ENCODE data around the gene COL15A1. TPM values are rescaled to one million over a fixed set of nuclear protein-coding genes. Genes with fewer than 3 reads are reported as not detected.

Gene COL15A1
- total RNA-seq, 1 donor from 2014 or later, result 47.2 TPM

DNA sequence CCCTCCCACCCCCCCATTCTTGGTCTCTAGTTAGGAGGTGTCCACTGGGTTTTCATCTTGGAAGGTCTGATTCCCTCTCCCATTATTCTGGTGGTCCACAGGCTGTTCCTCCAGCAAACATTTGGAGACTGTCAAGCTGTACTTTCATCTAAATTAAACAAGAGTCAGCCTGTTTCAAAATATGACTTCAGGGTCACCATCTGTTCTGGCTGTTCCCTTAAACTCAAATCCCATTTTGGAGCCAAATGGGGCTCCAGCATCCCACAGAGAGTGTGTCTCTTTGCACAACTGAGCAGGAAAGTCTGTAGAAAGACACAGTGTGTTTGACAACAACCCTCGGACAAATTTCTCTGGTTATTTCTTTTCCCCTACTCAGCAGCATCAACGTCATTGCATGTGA, 20.5 kb downstream of the COL15A1 start:
- intact Hi-C loops (cut with micrococcal nuclease), result no loop called here
- no peak for DNase-seq
- ATAC-seq, result peak; percentile 54

DNA sequence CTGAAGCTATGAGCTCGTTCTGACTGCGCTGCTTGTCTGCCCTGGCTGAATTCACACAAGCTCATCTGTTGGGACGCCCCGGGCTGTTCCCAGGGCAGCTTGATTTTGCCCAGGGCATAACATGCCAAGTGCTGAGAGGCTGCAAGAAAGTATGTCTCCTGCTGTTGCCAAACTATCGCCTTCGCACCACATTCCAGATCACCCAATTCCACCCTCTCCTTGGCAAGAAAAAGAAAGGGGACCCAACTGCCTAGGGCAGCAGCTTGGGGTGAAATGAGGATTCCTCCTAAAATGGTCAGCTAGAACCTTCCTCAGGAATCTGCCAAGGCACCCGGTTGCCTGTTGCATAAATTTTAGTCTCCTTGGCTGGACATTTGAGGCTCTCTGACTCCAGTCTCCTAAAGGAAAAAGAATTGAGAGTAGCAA, 21.2 kb downstream of the COL15A1 start:
- DNase-seq, result no peak
- intact Hi-C loops (cut with micrococcal nuclease), result no loop called here

GRCh38 chr9:98966676-98967075, 23.0 kb downstream of the COL15A1 start:
- DNase-seq, result no peak
- ATAC-seq, result no peak
- intact Hi-C loops (cut with micrococcal nuclease), result no loop called here

More for the DNA sequence above, 21.2 kb downstream of the COL15A1 start:
- peak; percentile 18 for ATAC-seq

DNA sequence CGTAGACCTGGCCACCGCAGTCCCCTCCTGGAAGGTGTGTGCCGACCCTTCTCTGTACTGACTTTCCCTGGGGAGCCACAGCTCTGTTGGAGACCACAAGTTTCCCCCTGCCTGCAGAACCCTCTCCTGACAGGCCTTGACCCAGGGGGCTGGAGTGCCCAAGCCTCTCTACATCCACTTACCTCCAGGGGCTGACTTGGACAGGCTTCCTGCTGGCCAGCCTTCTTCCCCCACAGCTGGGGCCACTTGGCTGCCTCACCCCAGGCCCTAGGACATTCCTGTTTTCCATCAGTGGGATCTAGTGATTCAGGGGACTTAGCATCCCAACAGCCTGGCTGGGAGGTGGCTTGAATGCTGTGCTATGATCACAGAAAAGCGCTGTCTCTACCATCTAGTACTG, 23.6 kb downstream of the COL15A1 start:
- no peak for DNase-seq
- peak; percentile 13 for ATAC-seq
- intact Hi-C loops (cut with micrococcal nuclease), result no loop called here

DNA sequence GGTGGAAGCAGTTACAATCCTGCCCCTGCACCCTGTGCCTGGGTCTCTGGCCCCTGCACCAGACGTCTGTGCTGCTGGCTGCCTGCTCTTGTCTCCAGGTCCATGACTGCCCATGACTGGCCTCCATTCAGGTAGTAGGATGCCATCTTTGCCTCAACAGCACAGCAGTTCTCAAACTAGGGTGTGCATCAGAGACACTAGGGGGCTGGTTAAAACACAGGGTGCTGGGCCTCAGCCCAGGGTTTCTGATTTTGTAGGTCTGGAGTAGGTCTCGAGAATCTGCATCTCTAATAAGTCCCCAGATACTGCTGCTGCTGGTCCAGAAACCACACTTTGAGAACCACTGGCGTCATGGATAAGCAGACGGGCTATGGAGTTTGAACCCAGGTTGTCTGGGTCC, 24.0 kb downstream of the COL15A1 start:
- DNase-seq (no peak), ATAC-seq (no peak)
- intact Hi-C loops (cut with micrococcal nuclease), result no loop called here

DNA sequence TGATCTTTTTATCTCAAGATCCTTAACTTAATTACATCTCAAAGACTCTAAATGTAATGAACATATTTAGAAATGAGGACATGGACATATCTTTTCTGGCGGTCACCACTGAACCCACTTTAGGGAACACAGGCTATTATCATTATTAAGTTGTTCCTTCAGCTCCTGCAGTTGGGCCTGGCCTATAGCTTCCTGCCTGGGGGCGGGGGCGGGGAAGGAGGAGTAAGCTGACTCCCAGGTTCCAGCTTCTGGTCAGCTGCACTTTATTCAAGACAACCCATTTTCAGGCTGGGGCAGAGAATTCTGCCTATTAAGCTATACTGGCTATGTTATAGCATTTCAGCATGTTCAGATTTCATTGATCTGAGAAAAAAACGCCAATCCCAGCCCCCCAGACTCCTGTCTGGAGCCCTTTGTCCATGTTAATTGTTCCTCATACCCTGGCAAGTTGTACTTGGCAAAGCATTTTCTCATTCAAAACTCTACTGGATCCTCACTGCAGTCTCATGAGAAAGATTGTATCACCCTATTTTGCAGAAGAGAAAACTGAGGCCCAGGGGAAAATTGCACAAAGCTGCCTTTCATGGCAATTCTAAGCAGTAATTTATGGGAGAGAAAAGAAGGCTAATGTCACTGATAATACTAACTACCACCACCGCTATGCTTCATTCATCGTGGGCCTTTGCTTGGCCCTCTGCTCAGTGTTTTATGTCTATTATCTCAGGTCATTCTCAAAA, 25.1 kb downstream of the COL15A1 start:
- ATAC-seq (no peak), DNase-seq (no peak)
- intact Hi-C loops (cut with micrococcal nuclease), result no loop called here

DNA sequence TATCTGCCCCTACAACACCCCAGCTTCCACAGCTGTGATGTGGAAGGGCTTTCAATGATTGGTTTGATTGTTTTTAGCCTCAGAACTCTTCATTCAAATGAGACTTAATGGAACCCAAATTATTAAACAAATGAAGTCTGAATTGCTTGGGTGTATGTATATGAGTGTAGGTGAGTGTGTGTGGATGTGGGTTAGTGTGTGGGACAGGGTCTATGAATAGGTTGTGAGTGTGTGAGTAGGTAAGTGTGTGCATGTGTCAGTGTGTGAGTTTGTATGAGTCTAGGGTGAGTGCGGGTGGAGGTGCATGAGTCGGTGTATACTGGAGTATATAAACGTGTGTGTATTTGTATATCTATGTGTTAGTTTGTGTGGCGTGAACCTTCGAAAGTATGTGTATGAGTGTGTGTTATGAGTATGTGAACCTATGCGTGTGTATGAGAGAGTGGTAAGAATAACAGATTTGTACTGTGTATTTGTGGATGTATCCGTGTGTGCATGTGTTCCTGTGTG, 26.9 kb downstream of the COL15A1 start:
- intact Hi-C loops (cut with micrococcal nuclease), result no loop called here
- ATAC-seq, result no peak
- no peak for DNase-seq

GRCh38 chr9:98971168-98971914, 27.6 kb downstream of the COL15A1 start:
- intact Hi-C loops (cut with micrococcal nuclease), result no loop called here
- peak; percentile 33 for ATAC-seq
- peak; percentile 53 for DNase-seq

GRCh38 chr9:98971915-98972223, 28.2 kb downstream of the COL15A1 start:
- DNase-seq (no peak), ATAC-seq (no peak)
- intact Hi-C loops (cut with micrococcal nuclease), result no loop called here

GRCh38 chr9:98972716-98973115, 29.0 kb downstream of the COL15A1 start:
- DNase-seq, result no peak
- ATAC-seq, result no peak
- intact Hi-C loops (cut with micrococcal nuclease), result no loop called here

- intact Hi-C loops (cut with micrococcal nuclease), result no loop called here
- DNase-seq, result no peak
- ATAC-seq, result no peak
Observed at GRCh38 chr9:98973171-98973570, 29.5 kb downstream of the COL15A1 start.

DNA sequence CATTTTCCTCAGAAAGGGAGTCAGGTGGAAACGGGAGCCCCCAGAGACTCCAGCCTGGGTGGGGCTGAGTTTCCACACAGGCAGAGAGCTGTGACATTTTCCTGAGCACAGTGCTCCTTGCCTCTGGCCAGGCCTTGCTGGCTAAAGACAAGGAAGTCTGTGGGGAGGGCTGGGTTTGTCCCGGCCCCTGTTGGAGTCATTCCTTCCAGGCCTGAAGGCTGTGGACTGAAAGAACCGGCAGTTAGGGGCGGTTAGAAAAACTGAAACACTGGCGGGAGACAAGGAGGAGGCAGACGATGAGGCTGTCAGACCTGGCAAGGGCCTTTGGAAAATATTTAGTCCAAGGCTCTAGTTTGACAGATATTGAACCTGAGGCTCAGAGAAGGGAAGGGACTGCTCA, 29.9 kb downstream of the COL15A1 start:
- DNase-seq (peak; percentile 83), ATAC-seq (peak; percentile 62)
- intact Hi-C loops (cut with micrococcal nuclease), result no loop called here

DNA sequence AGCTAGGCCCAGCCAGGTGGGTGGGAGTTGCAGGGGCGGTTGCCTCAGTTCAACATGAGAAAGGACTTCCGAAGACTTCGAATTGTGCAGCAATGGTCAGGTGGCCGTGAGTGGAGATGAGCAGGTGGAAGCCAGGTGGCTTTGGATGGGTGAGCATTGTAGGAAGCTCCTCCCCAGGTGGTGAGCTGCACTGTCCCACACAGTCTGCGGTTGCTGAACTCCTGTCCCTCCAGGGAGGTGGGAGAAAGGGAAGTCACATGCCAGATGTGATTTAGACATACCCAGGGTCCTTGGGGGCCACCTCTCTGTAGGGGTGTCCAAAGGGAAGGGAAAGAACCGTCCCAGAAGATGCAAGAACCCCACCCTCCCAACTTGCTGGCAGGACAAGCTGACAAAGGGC, 30.4 kb downstream of the COL15A1 start:
- intact Hi-C loops (cut with micrococcal nuclease), result no loop called here
- no peak for ATAC-seq
- DNase-seq, result no peak

GRCh38 chr9:98974554-98974953, 30.8 kb downstream of the COL15A1 start:
- ATAC-seq (no peak), DNase-seq (no peak)
- intact Hi-C loops (cut with micrococcal nuclease), result no loop called here

DNA sequence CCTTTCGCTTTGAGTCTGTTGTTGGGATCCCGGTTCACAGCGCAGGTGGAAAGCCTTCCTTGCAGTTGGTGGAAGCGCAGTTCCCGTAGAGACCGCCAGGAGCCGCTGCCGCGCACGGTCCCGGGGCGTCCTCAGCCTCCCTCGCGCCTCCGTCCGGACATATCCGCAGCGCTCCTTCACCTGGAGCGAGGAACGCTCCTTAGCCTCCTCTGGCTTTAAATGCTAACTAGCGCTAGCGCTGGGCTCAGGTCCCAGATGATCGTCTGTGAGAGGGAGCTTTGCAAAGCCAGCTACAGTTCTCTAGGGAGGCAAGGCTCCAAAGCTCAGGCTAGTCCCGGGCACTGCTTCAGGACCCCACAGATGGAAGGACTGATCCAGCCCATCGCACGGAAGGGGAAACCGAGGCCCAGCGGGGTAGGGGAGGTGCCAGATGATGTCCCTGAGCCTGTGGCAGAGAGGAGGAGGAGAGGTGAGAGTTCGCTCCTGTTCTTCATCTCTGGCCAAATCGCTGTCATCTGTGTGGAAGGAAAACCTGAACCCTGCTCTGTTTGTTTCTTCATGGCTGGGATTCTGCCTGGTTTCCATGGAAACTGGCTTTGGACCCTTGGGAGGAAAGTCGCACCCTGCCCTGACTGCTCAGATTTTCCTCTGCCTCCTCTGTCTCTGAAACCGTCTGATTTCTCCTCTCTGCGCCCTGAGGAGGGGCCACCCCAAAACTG, 31.4 kb downstream of the COL15A1 start:
- DNase-seq, result peak; percentile 91
- ATAC-seq, result peak; percentile 62
- intact Hi-C loops (cut with micrococcal nuclease), result no loop called here

DNA sequence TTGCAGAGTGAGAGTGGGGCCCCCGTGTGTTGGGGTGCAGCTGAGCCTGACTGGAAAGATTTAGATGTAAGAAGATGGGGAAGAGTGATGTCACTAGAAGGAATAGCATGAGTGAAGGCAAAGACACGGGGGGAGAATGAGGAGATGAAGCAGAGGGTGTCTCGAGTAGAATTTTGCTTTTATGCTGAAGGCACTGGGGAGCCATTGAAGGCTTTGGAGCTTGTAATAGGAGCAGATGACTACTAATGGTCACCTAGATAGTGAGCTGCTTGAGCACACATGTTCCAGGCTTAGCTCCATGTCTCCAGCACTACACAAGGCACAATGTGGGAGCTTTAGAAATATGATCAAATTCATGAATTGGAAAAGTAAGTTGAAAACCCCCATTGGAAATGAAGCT, 32.1 kb downstream of the COL15A1 start:
- intact Hi-C loops (cut with micrococcal nuclease), result no loop called here

DNA sequence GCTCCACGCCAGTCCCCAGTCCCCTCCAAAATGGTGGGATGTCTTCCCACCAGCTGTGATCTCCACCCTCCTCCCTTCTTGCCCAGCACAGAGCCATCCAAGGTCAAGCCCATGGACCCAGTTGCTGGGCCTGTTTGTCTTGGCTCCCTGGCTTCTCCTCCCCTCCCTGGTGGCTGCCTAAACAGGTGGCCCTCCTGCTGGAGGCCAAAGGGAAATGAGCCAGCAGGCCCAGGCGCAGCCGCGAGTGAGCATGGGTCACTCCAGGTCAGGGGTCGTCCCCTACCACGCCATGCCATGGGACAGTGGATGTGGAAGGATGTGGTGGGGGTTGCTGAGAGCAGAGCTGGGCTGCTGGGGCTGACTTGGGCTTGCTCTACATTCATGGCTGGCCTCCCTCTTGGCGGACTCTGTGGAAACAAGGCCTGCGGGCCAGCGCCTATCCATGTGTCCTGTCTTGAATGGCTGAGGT, 33.6 kb downstream of the COL15A1 start:
- peak; percentile 85 for DNase-seq
- intact Hi-C loops (cut with micrococcal nuclease), result no loop called here

More for the DNA sequence above, 32.1 kb downstream of the COL15A1 start:
- DNase-seq, result no peak
- ATAC-seq, result no peak

DNA sequence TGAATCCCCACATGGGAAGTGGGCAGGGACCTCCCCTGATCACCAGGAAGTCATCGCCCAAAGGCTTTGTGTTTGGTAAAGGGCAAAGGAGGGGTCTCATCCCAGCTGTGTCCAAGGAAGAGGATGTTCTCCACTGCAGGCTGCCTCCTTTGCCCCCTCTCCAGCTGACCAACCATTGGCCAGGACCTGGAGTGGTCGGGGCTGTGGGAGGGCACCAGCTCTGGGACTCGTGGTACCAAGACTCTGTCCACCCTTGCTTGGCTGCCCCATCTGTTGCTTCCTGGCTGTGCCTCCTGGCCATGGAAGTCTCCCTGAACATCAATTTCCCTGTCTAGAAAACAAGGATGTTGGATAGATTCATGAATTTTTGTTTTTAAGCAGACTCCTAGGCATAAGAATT, 34.1 kb downstream of the COL15A1 start:
- intact Hi-C loops (cut with micrococcal nuclease), result no loop called here
- no peak for DNase-seq
- ATAC-seq, result no peak

More for the DNA sequence above, 33.6 kb downstream of the COL15A1 start:
- peak; percentile 75 for ATAC-seq

GRCh38 chr9:98978231-98978681, 34.5 kb downstream of the COL15A1 start:
- no peak for DNase-seq
- ATAC-seq, result peak; percentile 2
- intact Hi-C loops (cut with micrococcal nuclease), result no loop called here

- DNase-seq, result no peak
- ATAC-seq, result no peak
- intact Hi-C loops (cut with micrococcal nuclease), result no loop called here
Observed at GRCh38 chr9:98980291-98980690, 36.6 kb downstream of the COL15A1 start.

Measured in left ventricle myocardium superior (tissue), 1 donor.